Mesenchymal stem cell (in vitro differentiated cells and primary cell): ENCODE data around the gene TRIM37.
A peak's percentile ranks its signal among the peaks of the same experiment; 100 is the strongest.
"Not testable (repeated sequence)": the region's sequence is repeated elsewhere in the genome, so short reads cannot be mapped to it uniquely, and the experiment has no call there.

Experiments
- DNase-seq: peaks from one replicate; pipeline ENCODE4 v3.0.0-alpha.2; 2013
- H2AFZ ChIP-seq: one replicate; pipeline ENCODE4 v1.6.1; 2013; ENCODE audit warnings: low read depth, mild to moderate bottlenecking, control low read depth, inconsistent platforms, low read length, moderate library complexity
- H2AK5ac ChIP-seq: 2 replicates; pipeline ENCODE4 v1.6.1; 2013; ENCODE audit warnings: low read length, moderate library complexity, mild to moderate bottlenecking, inconsistent platforms; ENCODE audit not compliant: severe bottlenecking
- H2BK120ac ChIP-seq: one replicate; pipeline ENCODE4 v1.6.1; 2013; ENCODE audit warnings: low read depth, mild to moderate bottlenecking, inconsistent platforms, low read length, moderate library complexity
- H2BK12ac ChIP-seq, 2 experiments: one replicate each; pipeline ENCODE4 v1.6.1; 2013; ENCODE audit warnings: inconsistent platforms in 2 of 2, low read length in 2 of 2, mild to moderate bottlenecking in 2 of 2, moderate library complexity in 2 of 2, control low read depth in 1 of 2
- H2BK15ac ChIP-seq: one replicate; pipeline ENCODE4 v1.6.1; 2013; ENCODE audit warnings: mild to moderate bottlenecking, low read depth, inconsistent platforms; ENCODE audit not compliant: poor library complexity, severe bottlenecking
- H2BK5ac ChIP-seq: 2 replicates; pipeline ENCODE4 v1.6.1; 2013; ENCODE audit warnings: low read depth, mild to moderate bottlenecking, low read length, control low read depth, inconsistent platforms; ENCODE audit not compliant: poor library complexity, severe bottlenecking
- H3K14ac ChIP-seq, 2 experiments: one replicate each; pipeline ENCODE4 v1.6.1; 2013; ENCODE audit warnings: inconsistent platforms in 2 of 2, low read length in 2 of 2, control low read depth in 1 of 2, mild to moderate bottlenecking in 1 of 2, moderate library complexity in 1 of 2
- H3K18ac ChIP-seq, 2 experiments: one replicate each; pipeline ENCODE4 v1.6.1; 2013; ENCODE audit warnings: inconsistent platforms in 2 of 2, low read length in 2 of 2, control low read depth in 1 of 2, low read depth in 1 of 2, mild to moderate bottlenecking in 1 of 2
- H3K23ac ChIP-seq, 2 experiments: one replicate each; pipeline ENCODE4 v1.6.1; 2013; ENCODE audit warnings: inconsistent platforms in 2 of 2, low read length in 2 of 2, mild to moderate bottlenecking in 2 of 2, moderate library complexity in 2 of 2, control low read depth in 1 of 2
- H3K27ac ChIP-seq: 2 replicates; pipeline ENCODE4 v1.5.1; 2013; ENCODE audit warnings: mild to moderate bottlenecking, moderate library complexity, low read length, control low read depth, inconsistent platforms; ENCODE audit not compliant: poor library complexity, severe bottlenecking
- H3K27me3 ChIP-seq, 2 experiments: 2 replicates each; pipeline versions ENCODE4 v1.6.1 to v1.7.0; 2013; ENCODE audit warnings: low read length in 2 of 2, mild to moderate bottlenecking in 2 of 2, moderate library complexity in 2 of 2, control low read depth in 1 of 2, inconsistent platforms in 1 of 2; ENCODE audit not compliant: control insufficient read depth in 1 of 2, insufficient read depth in 1 of 2
- H3K36me3 ChIP-seq, 2 experiments: 2 replicates each; pipeline versions ENCODE4 v1.6.1 to v1.7.0; 2013; ENCODE audit warnings: low read length in 2 of 2, control low read depth in 1 of 2, inconsistent platforms in 1 of 2, low read depth in 1 of 2, mild to moderate bottlenecking in 1 of 2; ENCODE audit not compliant: insufficient read depth in 2 of 2, control insufficient read depth in 1 of 2
- H3K4ac ChIP-seq, 2 experiments: one replicate each; pipeline ENCODE4 v1.6.1; 2013; ENCODE audit warnings: inconsistent platforms in 2 of 2, low read length in 2 of 2, mild to moderate bottlenecking in 2 of 2, moderate library complexity in 2 of 2, control low read depth in 1 of 2, low read depth in 1 of 2
- H3K4me1 ChIP-seq: 2 replicates; pipeline ENCODE4 v1.6.1; 2013; ENCODE audit warnings: low read depth, low read length, control low read depth; ENCODE audit not compliant: control insufficient read depth, insufficient read depth
- H3K4me2 ChIP-seq: 2 replicates; pipeline ENCODE4 v1.6.1; 2013; ENCODE audit warnings: low read length, mild to moderate bottlenecking, inconsistent platforms; ENCODE audit not compliant: poor library complexity, severe bottlenecking
- H3K4me3 ChIP-seq, 2 experiments: 2 replicates each; pipeline versions ENCODE4 v1.5.1 to v1.7.0; 2013; ENCODE audit warnings: low read length in 2 of 2, mild to moderate bottlenecking in 2 of 2, control low read depth in 1 of 2, low read depth in 1 of 2; ENCODE audit not compliant: insufficient read depth in 1 of 2
- H3K79me1 ChIP-seq: replicated peaks from 2 replicates; pipeline ENCODE4 v1.6.1; 2013; ENCODE audit warnings: mild to moderate bottlenecking, control low read depth, low read length, inconsistent platforms; ENCODE audit not compliant: poor library complexity, severe bottlenecking
- H3K9ac ChIP-seq: 2 replicates; pipeline ENCODE4 v1.7.0; 2013; ENCODE audit warnings: mild to moderate bottlenecking, low read length, moderate library complexity
- H3K9me3 ChIP-seq: 2 replicates; pipeline ENCODE4 v1.7.0; 2013; ENCODE audit warnings: mild to moderate bottlenecking, low read length; ENCODE audit not compliant: control insufficient read depth
- H4K8ac ChIP-seq: one replicate; pipeline ENCODE4 v1.6.1; 2013; ENCODE audit warnings: inconsistent platforms, mild to moderate bottlenecking, low read length, moderate library complexity
- H4K91ac ChIP-seq: one replicate; pipeline ENCODE4 v1.6.1; 2013; ENCODE audit warnings: mild to moderate bottlenecking, low read length, inconsistent platforms
- WGBS: methylation state at CpG from one replicate; pipeline ENCODE4 v1.1.7; 2013; ENCODE audit warnings: mixed read lengths; 5-methylcytosine and 5-hydroxymethylcytosine counted together

TRIM37 gene

DNA sequence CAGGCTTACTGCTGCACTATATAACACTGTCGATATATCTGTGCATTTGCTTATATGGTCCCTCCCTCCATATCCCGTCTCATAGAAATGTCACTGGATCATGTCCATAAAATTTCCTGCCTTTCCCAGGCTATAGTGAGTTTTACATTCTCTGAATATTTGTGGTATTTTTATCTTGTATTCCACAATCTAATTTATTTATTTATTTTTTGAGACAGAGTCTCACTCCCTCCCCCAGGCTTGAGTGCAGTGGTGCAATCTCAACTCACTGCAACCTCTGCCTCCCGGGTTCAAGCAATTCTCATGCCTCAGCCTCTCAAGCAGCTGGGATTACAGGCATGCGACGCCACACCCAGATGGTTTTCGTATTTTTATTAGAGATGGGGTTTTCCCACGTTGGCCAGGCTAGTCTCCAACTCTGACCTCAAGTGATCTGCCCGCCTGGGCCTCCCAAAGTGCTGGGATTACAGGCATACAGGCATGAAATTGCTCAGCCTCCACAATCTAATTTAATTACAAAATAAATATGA is 12.9 kb downstream of the TRIM37 start:
- Histone ChIP-seq H3K18ac (no peak overlapping the region), H4K91ac (no peak overlapping the region), H3K9ac (peak overlapping the region; percentile 67), H2BK12ac (no peak overlapping the region), H3K79me1 (peaks cover 14% of the 10 kb centered on the region), H3K36me3 (peaks cover 4 to 21% of the 10 kb centered on the region in 2 experiments), H2AK5ac (no peak overlapping the region), H3K4me3 (no peak overlapping the region), H3K4me1 (peaks cover 9% of the 10 kb centered on the region), H2BK120ac (no peak overlapping the region), H3K4me2 (no peak overlapping the region), H4K8ac (no peak overlapping the region), H3K27me3 (no peaks in the 10 kb centered on the region), H2BK15ac (no peak overlapping the region), H3K4ac (no peak overlapping the region), H3K27ac (peak overlapping the region; percentile 85), H3K23ac (no peak overlapping the region), H3K9me3 (no peaks in the 10 kb centered on the region), H2AFZ (no peak overlapping the region), H2BK5ac (no peak overlapping the region), H3K14ac (no peak overlapping the region)
- 0% methylated on average over 4 of the region's 8 CpGs for WGBS
- peak; percentile 97 for DNase-seq

DNA sequence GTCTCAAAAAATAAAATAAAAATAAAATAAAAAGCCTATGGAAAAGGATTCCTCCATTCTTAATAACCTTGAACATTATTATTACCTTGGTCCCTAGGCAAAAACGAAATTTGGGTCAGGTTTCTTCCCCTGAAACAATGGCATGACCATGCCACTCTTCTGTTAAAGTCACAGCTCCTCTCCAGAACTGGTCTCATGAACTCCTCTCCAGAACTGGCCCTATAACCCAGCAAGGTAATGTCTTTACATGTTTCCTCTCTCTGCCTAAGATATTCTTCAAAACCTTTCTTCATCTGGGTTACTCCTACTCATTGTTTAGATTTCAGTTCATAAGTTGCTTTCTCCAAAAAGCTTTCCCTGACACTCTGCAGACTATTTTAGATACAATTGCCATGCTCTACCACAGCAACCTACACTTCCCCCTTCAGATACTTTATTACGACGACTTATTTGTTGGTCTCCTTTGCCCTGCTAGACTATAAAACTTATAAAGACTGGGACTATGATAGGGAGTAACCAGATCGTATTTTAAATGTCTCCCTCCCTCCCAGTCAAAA is 13.5 kb downstream of the TRIM37 start:
- Histone ChIP-seq H3K14ac (no peak overlapping the region), H2BK120ac (no peak overlapping the region), H3K4ac (no peak overlapping the region), H2AK5ac (peak overlapping the region; percentile 77), H3K79me1 (peaks cover 12% of the 10 kb centered on the region), H2AFZ (no peak overlapping the region), H3K4me1 (peaks cover 9% of the 10 kb centered on the region), H3K4me2 (no peak overlapping the region), H3K27me3 (no peaks in the 10 kb centered on the region), H3K4me3 (no peak overlapping the region), H2BK12ac (no peak overlapping the region), H3K23ac (no peak overlapping the region), H3K18ac (no peak overlapping the region), H3K36me3 (peaks cover 6 to 23% of the 10 kb centered on the region in 2 experiments), H2BK5ac (no peak overlapping the region), H3K27ac (peak overlapping the region; percentile 85), H4K91ac (no peak overlapping the region), H4K8ac (no peak overlapping the region), H3K9me3 (no peaks in the 10 kb centered on the region), H2BK15ac (peak overlapping the region; percentile 52), H3K9ac (peak overlapping the region; percentile 8)
- no peak for DNase-seq
- 19% methylated on average over 4 of the region's 4 CpGs for WGBS

DNA sequence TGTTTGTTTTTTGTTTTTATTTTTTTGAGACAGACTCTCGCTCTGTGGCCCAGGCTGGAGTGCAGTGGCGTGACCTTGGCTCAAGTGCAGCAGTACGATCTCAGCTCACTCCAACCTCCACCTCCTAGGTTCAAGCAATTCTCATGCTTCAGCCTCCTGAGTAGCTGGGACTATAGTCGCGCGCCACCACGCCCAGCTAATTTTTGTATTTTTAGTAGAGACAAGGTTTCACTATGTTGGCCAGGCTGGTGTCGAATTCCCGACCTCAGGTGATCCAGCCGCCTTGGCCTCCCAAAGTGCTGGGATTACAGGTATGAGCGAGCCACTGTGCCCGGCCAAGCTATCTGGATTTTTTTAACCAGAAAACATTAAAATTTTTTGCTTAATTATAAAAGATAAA is 16.1 kb downstream of the TRIM37 start:
- not testable (repeated sequence) for H2BK15ac ChIP-seq, H2BK5ac ChIP-seq, H2BK120ac ChIP-seq, H2BK12ac ChIP-seq, H3K23ac ChIP-seq, H3K27me3 ChIP-seq, H3K27ac ChIP-seq, H3K9me3 ChIP-seq, H3K14ac ChIP-seq, H3K9ac ChIP-seq, H3K4me1 ChIP-seq, H2AFZ ChIP-seq, H3K4me3 ChIP-seq, H3K4me2 ChIP-seq, H3K4ac ChIP-seq, DNase-seq, H3K18ac ChIP-seq, H4K91ac ChIP-seq, H4K8ac ChIP-seq, H3K79me1 ChIP-seq, H2AK5ac ChIP-seq
- 97% methylated on average over 10 of the region's 12 CpGs for WGBS
- peaks cover 6 to 37% of the 10 kb centered on the region in 2 experiments for H3K36me3 ChIP-seq

DNA sequence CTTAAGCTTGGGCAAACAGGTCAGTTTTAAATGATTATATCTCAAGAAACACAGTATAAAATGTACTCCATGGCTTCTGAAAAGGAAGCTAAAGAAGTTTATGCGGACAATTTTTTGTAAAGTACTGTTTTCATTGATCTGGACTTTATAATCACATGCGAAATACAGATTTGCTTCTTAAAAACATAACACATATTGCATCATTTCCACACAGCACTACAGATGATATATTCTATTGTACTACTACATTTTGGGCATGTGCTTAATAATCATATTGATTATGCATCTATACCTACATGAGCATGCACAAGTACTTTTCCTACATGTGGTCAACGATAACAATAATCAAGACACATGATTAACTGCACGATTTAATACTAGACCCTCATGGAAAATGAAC is 22.5 kb downstream of the TRIM37 start:
- no peak for DNase-seq
- Histone ChIP-seq H3K18ac (no peak overlapping the region), H2AFZ (no peak overlapping the region), H3K23ac (no peak overlapping the region), H3K79me1 (peaks cover 13% of the 10 kb centered on the region), H2AK5ac (no peak overlapping the region), H2BK5ac (no peak overlapping the region), H3K27ac (no peak overlapping the region), H4K91ac (no peak overlapping the region), H3K27me3 (no peaks in the 10 kb centered on the region), H3K4me2 (no peak overlapping the region), H3K9ac (no peak overlapping the region), H3K4ac (no peak overlapping the region), H2BK120ac (no peak overlapping the region), H3K4me1 (no peaks in the 10 kb centered on the region), H2BK12ac (no peak overlapping the region), H4K8ac (no peak overlapping the region), H2BK15ac (no peak overlapping the region), H3K36me3 (peaks cover 8 to 62% of the 10 kb centered on the region in 2 experiments), H3K14ac (no peak overlapping the region), H3K9me3 (no peaks in the 10 kb centered on the region), H3K4me3 (no peak overlapping the region)
- WGBS, result no CpG with 5 or more reads among the region's 4 CpGs
